IPS-20b (cell line): Measurements from ENCODE around the gene BIRC2.

ENCODE experiments used
- H3K27ac ChIP-seq: one replicate; pipeline ENCODE4 v1.5.1; 2013; ENCODE audit warnings: low read length
- H3K27me3 ChIP-seq: 2 replicates; pipeline ENCODE4 v1.6.1; 2013; ENCODE audit warnings: mild to moderate bottlenecking, low read length, inconsistent platforms; ENCODE audit not compliant: insufficient read depth
- H3K36me3 ChIP-seq: 2 replicates; pipeline ENCODE4 v1.6.1; 2013; ENCODE audit warnings: low read depth, mild to moderate bottlenecking, inconsistent platforms, low read length, moderate library complexity; ENCODE audit not compliant: insufficient read depth
- H3K4me1 ChIP-seq: 2 replicates; pipeline ENCODE4 v1.6.1; 2013; ENCODE audit warnings: mild to moderate bottlenecking, control low read depth, inconsistent platforms, low read length, moderate library complexity; ENCODE audit not compliant: insufficient read depth
- H3K4me3 ChIP-seq: 2 replicates; pipeline ENCODE4 v1.5.1; 2013; ENCODE audit warnings: mild to moderate bottlenecking, low read length, inconsistent platforms
- H3K9ac ChIP-seq: 2 replicates; pipeline ENCODE4 v1.6.1; 2013; ENCODE audit warnings: low read depth, mild to moderate bottlenecking, inconsistent platforms, low read length, moderate library complexity
- H3K9me3 ChIP-seq: 2 replicates; pipeline ENCODE4 v1.6.1; 2013; ENCODE audit warnings: mild to moderate bottlenecking, low read depth, low read length, inconsistent platforms; ENCODE audit not compliant: insufficient read depth

Gene BIRC2

DNA sequence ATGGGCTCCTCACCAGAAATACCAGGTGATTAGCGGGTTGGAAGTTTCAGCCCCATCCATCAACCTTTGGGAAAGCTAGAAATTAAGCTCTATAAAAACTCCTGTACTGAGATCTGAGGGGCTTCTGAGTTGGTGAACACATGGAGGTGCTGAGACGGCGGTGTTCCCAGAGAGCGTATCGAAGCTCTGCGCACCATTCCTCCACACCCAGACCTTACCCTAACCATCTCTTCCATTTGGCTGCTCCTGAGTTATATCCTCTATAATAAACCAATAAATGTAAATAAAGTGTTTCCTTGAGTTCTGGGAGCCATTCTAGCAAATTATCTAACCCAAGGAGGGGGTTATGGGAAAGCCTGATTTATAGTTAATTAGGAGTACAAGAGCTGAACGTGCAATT lies 64.1 kb downstream of the BIRC2 start:
- no peaks in the 10 kb centered on the region for H3K27me3 ChIP-seq
- H3K36me3 ChIP-seq, result no peaks in the 10 kb centered on the region
- no peaks in the 10 kb centered on the region for H3K4me1 ChIP-seq

DNA sequence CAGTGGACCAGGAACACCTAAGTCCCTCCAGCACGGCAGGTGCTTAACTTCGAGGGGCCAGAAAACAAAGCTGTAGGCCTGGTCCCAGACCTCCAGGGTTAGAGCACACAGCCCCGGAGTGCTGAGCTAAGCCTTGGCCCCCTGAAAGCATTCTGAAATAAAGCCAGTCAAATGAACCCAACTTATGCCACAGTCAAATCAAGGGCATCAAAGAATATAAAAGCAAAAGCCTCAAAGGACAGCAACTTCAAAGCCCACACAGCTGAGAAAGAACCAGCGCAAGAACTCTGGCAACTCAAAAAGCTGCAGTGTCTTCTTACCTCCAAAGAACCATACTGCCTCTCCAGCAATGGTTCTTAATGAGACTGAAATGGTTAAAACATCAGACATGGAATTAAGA lies 66.5 kb downstream of the BIRC2 start:
- Histone ChIP-seq H3K4me1 (no peaks in the 10 kb centered on the region), H3K36me3 (no peaks in the 10 kb centered on the region), H3K27ac (no peak overlapping the region)

More for the DNA sequence above, 64.1 kb downstream of the BIRC2 start:
- Histone ChIP-seq H3K9me3 (no peaks in the 10 kb centered on the region), H3K4me3 (no peak overlapping the region), H3K27ac (no peak overlapping the region), H3K9ac (no peak overlapping the region)

DNA sequence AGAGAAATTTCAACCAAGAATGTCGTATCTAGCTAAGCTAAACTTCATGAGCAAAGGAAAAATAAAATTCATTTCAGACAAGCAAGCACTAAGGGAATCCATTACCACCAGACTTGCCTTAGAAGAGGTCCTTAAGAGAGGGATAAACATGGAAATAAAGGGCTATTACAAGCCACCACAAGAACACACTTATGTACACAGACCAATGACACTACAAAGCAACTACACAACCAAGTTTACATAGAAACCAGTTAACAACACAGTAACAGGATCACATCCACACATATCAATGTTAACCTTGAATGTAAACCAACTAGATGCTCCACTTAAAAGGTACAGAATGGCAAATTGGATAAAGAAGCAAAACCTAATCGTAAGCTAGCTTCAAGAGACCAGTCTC lies 67.5 kb downstream of the BIRC2 start:
- H3K9me3 ChIP-seq, result peaks cover 8% of the 10 kb centered on the region; the same call in 1 of the 2 replicates
- H3K36me3 ChIP-seq, result no peaks in the 10 kb centered on the region
- no peaks in the 10 kb centered on the region for H3K27me3 ChIP-seq
- H3K9ac ChIP-seq, result no peak overlapping the region
- no peaks in the 10 kb centered on the region for H3K4me1 ChIP-seq
- H3K27ac ChIP-seq, result no peak overlapping the region
- no peak overlapping the region for H3K4me3 ChIP-seq

More for the DNA sequence above, 66.5 kb downstream of the BIRC2 start:
- no peaks in the 10 kb centered on the region for H3K27me3 ChIP-seq
- H3K9ac ChIP-seq, result no peak overlapping the region
- H3K9me3 ChIP-seq, result peaks cover 8% of the 10 kb centered on the region; the same call in 1 of the 2 replicates
- H3K4me3 ChIP-seq, result no peak overlapping the region

DNA sequence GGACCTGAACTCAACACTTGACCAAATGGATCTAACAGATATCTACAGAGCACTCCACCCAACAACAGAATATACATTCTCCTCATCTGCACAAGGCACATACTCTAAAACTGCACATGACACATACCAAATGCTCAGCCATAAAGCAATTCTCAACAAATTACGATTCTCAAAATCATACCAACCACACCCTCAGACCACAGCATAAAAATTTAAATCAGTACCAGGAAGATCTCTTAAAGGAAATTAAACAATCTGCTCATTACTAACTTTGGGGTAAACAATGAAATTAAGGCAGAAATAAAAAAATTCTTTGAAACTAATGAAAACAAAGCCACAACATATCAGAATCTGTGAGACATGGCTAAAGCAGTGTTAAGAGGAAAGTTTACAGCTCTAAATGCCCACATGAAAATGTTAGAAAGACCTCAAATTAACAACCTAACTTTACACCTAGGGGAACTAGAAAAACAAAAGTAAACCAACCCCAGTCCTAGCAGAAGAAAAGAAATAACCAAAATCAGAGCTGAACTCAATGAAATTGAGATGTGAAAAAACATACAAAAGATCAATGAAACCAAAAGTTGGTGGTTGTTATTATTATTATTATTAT lies 68.4 kb downstream of the BIRC2 start:
- Histone ChIP-seq H3K4me1 (no peaks in the 10 kb centered on the region), H3K4me3 (no peak overlapping the region), H3K27ac (no peak overlapping the region), H3K27me3 (no peaks in the 10 kb centered on the region), H3K9ac (no peak overlapping the region), H3K9me3 (peaks cover 8% of the 10 kb centered on the region; the same call in 1 of the 2 replicates), H3K36me3 (no peaks in the 10 kb centered on the region)

DNA sequence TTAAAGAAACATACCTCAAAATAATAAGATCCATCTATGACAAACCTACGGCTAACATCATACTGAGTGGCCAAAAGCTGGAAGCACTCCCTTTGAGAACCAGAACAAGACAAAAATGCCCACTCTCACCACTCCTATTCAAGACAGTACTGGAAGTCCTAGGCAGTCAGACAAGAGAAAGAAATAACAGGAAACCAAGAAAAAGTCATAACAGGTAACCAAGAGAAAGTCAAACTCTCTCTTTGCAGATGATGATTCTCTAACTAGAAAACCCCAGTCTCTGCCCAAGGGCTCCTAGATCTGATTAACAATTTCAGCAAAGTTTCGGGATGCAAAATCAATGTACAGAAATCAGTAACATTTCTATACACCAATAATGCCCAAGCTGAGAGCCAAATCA lies 70.0 kb downstream of the BIRC2 start:
- Histone ChIP-seq H3K9ac (no peak overlapping the region), H3K4me3 (no peak overlapping the region), H3K4me1 (no peaks in the 10 kb centered on the region), H3K27me3 (no peaks in the 10 kb centered on the region), H3K9me3 (peaks cover 8% of the 10 kb centered on the region; the same call in 1 of the 2 replicates), H3K36me3 (no peaks in the 10 kb centered on the region), H3K27ac (no peak overlapping the region)

DNA sequence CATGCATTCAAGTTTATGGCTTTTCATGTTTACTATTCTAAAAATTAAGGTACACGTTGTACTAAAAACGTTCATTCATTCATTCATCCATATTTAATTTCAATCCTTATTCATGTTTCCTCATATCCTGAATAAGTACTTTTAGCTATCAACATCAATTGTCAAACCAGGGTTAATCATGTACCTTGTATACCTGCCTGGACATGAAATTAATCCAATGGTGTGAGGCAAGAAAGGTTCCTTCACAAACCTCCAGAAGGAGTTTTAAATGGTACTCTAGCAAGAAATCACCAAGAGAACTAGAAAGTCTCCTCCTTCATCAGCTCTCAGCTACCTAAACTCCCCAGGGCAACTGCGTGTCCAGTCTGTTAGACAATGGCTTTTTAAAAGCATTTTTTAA lies 72.2 kb downstream of the BIRC2 start:
- no peak overlapping the region for H3K4me3 ChIP-seq
- no peak overlapping the region for H3K27ac ChIP-seq
- no peaks in the 10 kb centered on the region for H3K27me3 ChIP-seq
- peaks cover 8% of the 10 kb centered on the region; the same call in 1 of the 2 replicates for H3K9me3 ChIP-seq
- no peaks in the 10 kb centered on the region for H3K36me3 ChIP-seq
- no peaks in the 10 kb centered on the region for H3K4me1 ChIP-seq
- no peak overlapping the region for H3K9ac ChIP-seq

DNA sequence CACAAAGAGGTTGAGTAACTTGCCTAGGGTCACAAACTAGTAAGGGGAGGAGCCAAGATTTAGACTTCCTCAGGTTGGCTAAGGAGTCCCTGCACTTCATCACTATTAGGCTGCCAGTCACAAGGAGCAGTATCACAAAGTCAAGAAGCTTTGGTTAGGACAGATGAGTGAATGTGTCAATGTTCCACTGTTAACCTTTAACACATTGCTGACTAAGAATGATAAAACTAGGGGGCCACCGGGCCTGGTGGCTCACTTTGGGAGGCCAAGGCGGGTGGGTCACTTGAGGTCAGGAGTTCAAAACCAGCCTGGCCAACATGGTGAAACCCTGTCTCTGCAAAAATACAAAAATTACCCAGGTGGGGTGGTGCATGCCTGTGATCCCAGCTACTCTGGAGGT lies 73.5 kb downstream of the BIRC2 start:
- Histone ChIP-seq H3K4me3 (no peak overlapping the region), H3K4me1 (no peaks in the 10 kb centered on the region), H3K9me3 (peaks cover 8% of the 10 kb centered on the region; the same call in 1 of the 2 replicates), H3K27me3 (no peaks in the 10 kb centered on the region), H3K9ac (no peak overlapping the region), H3K36me3 (no peaks in the 10 kb centered on the region), H3K27ac (no peak overlapping the region)

DNA sequence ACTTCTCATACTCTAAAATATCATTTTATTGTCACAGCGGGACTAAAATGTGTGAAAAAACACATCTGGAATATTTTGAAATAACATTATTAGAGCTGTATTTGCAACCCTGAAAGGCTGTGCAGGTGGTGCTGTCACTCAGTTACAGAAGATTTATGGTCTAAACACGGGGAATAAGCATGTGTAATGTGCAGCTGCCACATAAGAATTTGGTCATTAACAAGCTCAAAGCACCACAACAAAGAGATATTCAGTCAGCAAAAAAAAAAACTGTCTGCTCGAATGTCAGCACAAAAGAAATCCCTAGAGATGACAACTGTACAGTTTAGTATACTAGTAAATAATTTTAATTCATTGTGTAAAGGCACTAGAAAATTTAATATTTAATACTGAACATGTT lies 74.2 kb downstream of the BIRC2 start:
- Histone ChIP-seq H3K9ac (no peak overlapping the region), H3K4me3 (no peak overlapping the region), H3K27me3 (no peaks in the 10 kb centered on the region), H3K4me1 (no peaks in the 10 kb centered on the region), H3K9me3 (peaks cover 8% of the 10 kb centered on the region; the same call in 1 of the 2 replicates), H3K27ac (no peak overlapping the region), H3K36me3 (no peaks in the 10 kb centered on the region)

DNA sequence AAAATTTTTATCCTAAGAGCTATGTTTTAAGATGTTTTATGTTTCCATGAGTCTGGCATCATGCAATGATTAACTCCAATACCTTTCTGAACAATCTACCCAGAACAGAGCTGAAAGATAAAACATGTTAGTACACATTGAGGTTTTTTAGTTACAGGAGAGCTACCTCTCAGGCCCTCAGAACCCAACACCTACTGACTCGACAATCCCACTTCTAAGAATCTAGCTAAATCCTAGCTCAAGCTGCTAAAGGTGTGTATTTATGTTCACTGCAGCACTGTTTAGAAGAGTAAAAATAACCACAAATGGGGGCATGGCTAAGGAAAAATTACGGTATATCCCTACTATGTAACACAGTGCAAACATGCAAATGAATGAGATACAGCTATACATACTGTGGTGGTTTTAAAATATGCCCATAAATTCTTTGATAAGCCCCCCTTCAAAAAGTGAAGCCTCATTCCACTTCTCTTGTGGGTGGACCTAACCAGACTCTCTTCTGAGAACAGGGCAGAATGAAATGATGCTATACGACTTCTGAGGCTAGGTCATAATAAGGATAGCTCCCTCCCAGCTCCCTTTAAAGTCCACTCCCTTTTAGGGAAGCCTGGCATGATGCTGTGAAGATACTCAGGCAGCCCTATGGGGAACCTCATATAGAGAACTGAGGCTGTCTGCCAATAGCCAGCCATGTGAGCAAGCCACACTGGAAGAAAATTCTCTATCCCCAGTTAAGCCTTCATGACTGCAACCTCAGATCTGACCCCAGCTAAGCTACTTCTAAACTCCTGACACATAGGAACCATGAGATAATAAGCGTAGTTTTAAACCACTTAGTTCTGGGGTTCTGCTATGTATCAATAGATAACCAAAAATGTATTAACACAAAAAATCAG lies 76.1 kb downstream of the BIRC2 start:
- Histone ChIP-seq H3K9me3 (peaks cover 3% of the 10 kb centered on the region; the same call in 1 of the 2 replicates), H3K4me3 (no peak overlapping the region), H3K36me3 (no peaks in the 10 kb centered on the region), H3K27me3 (no peaks in the 10 kb centered on the region), H3K27ac (no peak overlapping the region), H3K4me1 (no peaks in the 10 kb centered on the region), H3K9ac (no peak overlapping the region)

DNA sequence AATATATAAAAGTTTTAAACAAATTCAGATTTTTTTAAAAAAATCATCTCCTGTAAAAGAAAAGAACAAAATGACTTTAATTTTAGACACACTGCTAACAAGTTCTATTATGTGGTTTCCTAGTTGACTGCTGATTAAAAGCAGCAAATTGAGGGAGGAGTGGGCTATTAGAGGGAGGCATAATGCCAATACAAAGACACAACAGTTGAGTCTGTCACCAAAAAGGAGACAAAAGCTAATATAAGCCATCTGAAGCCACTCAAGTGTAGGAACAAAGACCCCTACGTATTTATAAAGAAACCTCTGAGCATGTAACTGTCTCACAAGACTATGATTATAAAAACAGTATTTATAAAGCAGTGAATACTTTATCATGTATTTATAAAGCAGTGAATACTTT lies 76.9 kb downstream of the BIRC2 start:
- no peak overlapping the region for H3K4me3 ChIP-seq
- H3K36me3 ChIP-seq, result no peaks in the 10 kb centered on the region
- no peaks in the 10 kb centered on the region for H3K27me3 ChIP-seq
- no peak overlapping the region for H3K27ac ChIP-seq
- no peaks in the 10 kb centered on the region for H3K9me3 ChIP-seq
- no peaks in the 10 kb centered on the region for H3K4me1 ChIP-seq
- no peak overlapping the region for H3K9ac ChIP-seq

DNA sequence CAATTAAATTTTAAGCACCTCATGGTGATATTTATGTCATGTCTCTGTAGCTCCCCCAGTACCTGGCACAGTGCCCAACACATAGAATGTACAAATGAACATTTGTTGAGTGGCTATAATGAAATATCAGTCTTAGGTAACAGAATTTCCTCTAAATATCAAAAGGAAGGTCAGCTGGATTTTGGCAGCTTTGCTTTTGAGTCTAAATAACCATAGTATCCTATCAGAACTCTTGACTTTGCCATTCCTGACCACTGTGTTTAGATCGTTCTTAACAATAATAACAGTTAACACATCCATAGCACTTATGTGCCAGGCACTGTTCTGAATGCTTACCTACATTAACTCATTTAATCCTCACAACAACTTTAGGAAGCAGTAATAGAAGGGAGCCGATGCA lies 79.0 kb downstream of the BIRC2 start:
- Histone ChIP-seq H3K27ac (no peak overlapping the region), H3K9me3 (no peaks in the 10 kb centered on the region), H3K36me3 (no peaks in the 10 kb centered on the region), H3K4me1 (peaks cover 3% of the 10 kb centered on the region; the same call in 1 of the 2 replicates), H3K9ac (no peak overlapping the region), H3K27me3 (no peaks in the 10 kb centered on the region), H3K4me3 (no peak overlapping the region)

DNA sequence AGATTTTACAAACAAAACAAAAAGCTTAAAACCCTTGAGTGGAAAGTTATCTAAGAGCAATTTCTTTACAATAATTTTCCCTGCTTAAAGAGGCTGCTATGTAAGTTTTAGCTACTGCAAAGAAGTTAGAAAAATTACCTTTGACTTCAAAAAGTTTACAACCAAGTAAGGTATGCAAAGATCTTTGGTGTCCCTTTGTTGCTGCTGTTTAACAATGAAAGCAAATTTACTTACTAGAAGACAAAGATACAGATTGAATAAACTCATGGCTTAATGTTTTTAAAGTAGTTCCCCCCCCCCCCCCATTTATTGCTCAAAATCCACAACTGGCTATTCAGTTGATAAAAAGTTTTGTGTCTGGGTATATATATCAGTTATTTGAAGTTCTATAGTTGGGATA lies 79.6 kb downstream of the BIRC2 start:
- H3K9ac ChIP-seq, result no peak overlapping the region
- no peak overlapping the region for H3K27ac ChIP-seq
- peaks cover 3% of the 10 kb centered on the region; the same call in 1 of the 2 replicates for H3K4me1 ChIP-seq
- H3K36me3 ChIP-seq, result no peaks in the 10 kb centered on the region
- no peak overlapping the region for H3K4me3 ChIP-seq
- H3K27me3 ChIP-seq, result no peaks in the 10 kb centered on the region
- no peaks in the 10 kb centered on the region for H3K9me3 ChIP-seq
